Aorta (tissue), 5 donors: ENCODE measurements around the gene NEK5. TPM values are rescaled to one million over a fixed set of nuclear protein-coding genes. Genes with fewer than 3 reads are reported as not detected.
A peak's percentile ranks its signal among the peaks of the same experiment; 100 is the strongest.

ENCODE experiments used
- ATAC-seq: fragments of 200-7000 bp; cut with Tn5 transposase; one replicate; pipeline ENCODE4 v1.9.1; 2022; ENCODE audit warnings: moderate library complexity; ENCODE audit not compliant: low FRiP score
- DNase-seq, 2 donors: peaks; one replicate each; pipeline ENCODE4 v3.0.0-alpha.2; 2020
- H3K27ac ChIP-seq, 2 donors: one replicate each; pipeline ENCODE4 v1.5.1; 2013; ENCODE audit warnings: low read length in 2 of 2, mild to moderate bottlenecking in 2 of 2, moderate library complexity in 2 of 2, control low read depth in 1 of 2, inconsistent platforms in 1 of 2, low read depth in 1 of 2
- H3K27me3 ChIP-seq, 2 donors: one replicate each; pipeline ENCODE4 v1.6.1; 2013; ENCODE audit warnings: control low read depth in 1 of 2, low read length in 1 of 2, mild to moderate bottlenecking in 1 of 2, moderate library complexity in 1 of 2; ENCODE audit not compliant: insufficient read depth in 2 of 2, control insufficient read depth in 1 of 2
- H3K36me3 ChIP-seq, 2 donors: one replicate each; pipeline ENCODE4 v1.6.1; 2013; ENCODE audit warnings: control low read depth in 1 of 2, low read length in 1 of 2, mild to moderate bottlenecking in 1 of 2; ENCODE audit not compliant: insufficient read depth in 2 of 2, control insufficient read depth in 1 of 2
- H3K4me1 ChIP-seq, 2 donors: one replicate each; pipeline ENCODE4 v1.6.1; 2013; ENCODE audit warnings: low read length in 2 of 2, control low read depth in 1 of 2, mild to moderate bottlenecking in 1 of 2, moderate library complexity in 1 of 2; ENCODE audit not compliant: insufficient read depth in 2 of 2, control insufficient read depth in 1 of 2
- H3K4me3 ChIP-seq, 2 donors: one replicate each; pipeline ENCODE4 v1.5.1; 2013; ENCODE audit warnings: low read length in 2 of 2, control low read depth in 1 of 2, mild to moderate bottlenecking in 1 of 2
- H3K9me3 ChIP-seq: one replicate; pipeline ENCODE4 v1.6.1; 2013; ENCODE audit warnings: mild to moderate bottlenecking, low read length; ENCODE audit not compliant: control insufficient read depth
- WGBS, 2 donors: extraction: QIAGEN DNeasy Blood & Tissue Kit; methylation state at CpG; one replicate each; pipeline ENCODE4 v1.1.7; 2013; 5-methylcytosine and 5-hydroxymethylcytosine counted together
- intact Hi-C, 2 donors: fragments of 100-400 bp; cut with DNase I; formaldehyde crosslinking; loops; one replicate each; pipeline versions ENCODE4 v1.14.2 to v1.15.0; 2022
- polyA plus RNA-seq, 2 donors: library from polyadenylated mRNA; stranded (reverse); fragments of 200-250 nt; gene quantifications; one replicate each; pipeline ENCODE4 v1.2.3, GENCODE V29; 2013
- total RNA-seq, 2 donors: library from RNA; stranded (reverse); fragmentation: NEBNext Ultra II Directional; extraction: Animal tissue kit (Norgen Biotek cat#: 25700); gene quantifications; one replicate each; pipeline ENCODE4 v1.2.1, GENCODE V29; 2021
- donor health status: healthy with polysubstance abuse.
- donor health status: Bipolar disorder and iron deficiency.
- donor health status: DM: no; HTN: no; CAD: no.
- donor health status: DM: no; HTN: no; CAD: no.
- donor health status: DM: yes; HTN: yes; CAD: no.

Gene NEK5
- total and polyA plus RNA-seq, 4 donors, result 0.15 to 1.4 (median 0.58) TPM; not detected in 1

- no peaks in the 10 kb centered on the region for H3K27me3 ChIP-seq
- intact Hi-C loops, result loop anchor here in 1 of 2 donors (2.0 kb wide), 1 partner anchor 130 kb away; the partner anchor contains the start of gene NEK5
- peaks cover 0 to 4% of the 10 kb centered on the region in 2 donors for H3K4me1 ChIP-seq
- no peaks in the 10 kb centered on the region for H3K9me3 ChIP-seq
- no peak for DNase-seq
- no peak for ATAC-seq
- no peak overlapping the region for H3K27ac ChIP-seq
- no peaks in the 10 kb centered on the region for H3K36me3 ChIP-seq
- no peak overlapping the region for H3K4me3 ChIP-seq
- 46 to 47% methylated on average over 6 of the region's 6 CpGs for WGBS, 2 donors
These were observed 130.0 kb downstream of the NEK5 start for GRCh38 chr13:51998723-51999509.

GRCh38 chr13:51997641-51998330 lies 131.1 kb downstream of the NEK5 start:
- intact Hi-C loops, result loop anchor here in 1 of 2 donors (2.0 kb wide), 1 partner anchor 131 kb away; the partner anchor contains the start of gene NEK5
- no peak for DNase-seq
- Histone ChIP-seq H3K9me3 (no peaks in the 10 kb centered on the region), H3K27me3 (no peaks in the 10 kb centered on the region), H3K36me3 (no peaks in the 10 kb centered on the region), H3K4me1 (peaks cover 0 to 4% of the 10 kb centered on the region in 2 donors), H3K27ac (no peak overlapping the region), H3K4me3 (no peak overlapping the region)
- WGBS, 2 donors, result 87 to 93% methylated on average over 8 of the region's 8 CpGs
- ATAC-seq, result no peak

- H3K27me3 ChIP-seq, result no peaks in the 10 kb centered on the region
- H3K36me3 ChIP-seq, result no peaks in the 10 kb centered on the region
- H3K9me3 ChIP-seq, result no peaks in the 10 kb centered on the region
- no peak overlapping the region for H3K27ac ChIP-seq
- DNase-seq (no peak), ATAC-seq (no peak)
- intact Hi-C loops, result no loop called here
- 97 to 98% methylated on average over 2 of the region's 2 CpGs for WGBS, 2 donors
- no peak overlapping the region for H3K4me3 ChIP-seq
- peaks cover 0 to 4% of the 10 kb centered on the region in 2 donors for H3K4me1 ChIP-seq
These were observed 131.7 kb downstream of the NEK5 start for GRCh38 chr13:51997186-51997585.

- DNase-seq, result no peak
- intact Hi-C loops, result no loop called here
These were observed 132.2 kb downstream of the NEK5 start for GRCh38 chr13:51996641-51997040.

GRCh38 chr13:51995677-51996551 lies 133.0 kb downstream of the NEK5 start:
- 9 to 11% methylated on average over 9 of the region's 9 CpGs for WGBS, 2 donors
- H3K27me3 ChIP-seq, result no peaks in the 10 kb centered on the region
- no peaks in the 10 kb centered on the region for H3K9me3 ChIP-seq
- no peak overlapping the region for H3K27ac ChIP-seq
- DNase-seq (no peak), ATAC-seq (peak; percentile 78)
- no peaks in the 10 kb centered on the region for H3K36me3 ChIP-seq
- intact Hi-C loops, result no loop called here
- no peak overlapping the region for H3K4me3 ChIP-seq
- H3K4me1 ChIP-seq, result peaks cover 0 to 4% of the 10 kb centered on the region in 2 donors

More at GRCh38 chr13:51996641-51997040, 132.2 kb downstream of the NEK5 start:
- H3K36me3 ChIP-seq, result no peaks in the 10 kb centered on the region
- no peaks in the 10 kb centered on the region for H3K9me3 ChIP-seq
- ATAC-seq, result no peak
- no peaks in the 10 kb centered on the region for H3K27me3 ChIP-seq
- no peak overlapping the region for H3K4me3 ChIP-seq
- H3K27ac ChIP-seq, result no peak overlapping the region
- WGBS, 2 donors, result 89 to 94% methylated on average over 4 of the region's 4 CpGs
- H3K4me1 ChIP-seq, result peaks cover 0 to 4% of the 10 kb centered on the region in 2 donors

GRCh38 chr13:51993713-51994112 lies 135.2 kb downstream of the NEK5 start:
- peaks cover 0 to 4% of the 10 kb centered on the region in 2 donors for H3K4me1 ChIP-seq
- WGBS, 2 donors, result 92 to 95% methylated on average over 2 of the region's 2 CpGs
- ATAC-seq, result no peak
- intact Hi-C loops, result no loop called here
- H3K27me3 ChIP-seq, result no peaks in the 10 kb centered on the region
- no peak overlapping the region for H3K4me3 ChIP-seq
- H3K27ac ChIP-seq, result no peak overlapping the region
- no peaks in the 10 kb centered on the region for H3K9me3 ChIP-seq
- no peak for DNase-seq
- no peaks in the 10 kb centered on the region for H3K36me3 ChIP-seq

- WGBS, 2 donors, result 91 to 92% methylated on average over 3 of the region's 3 CpGs
- H3K4me3 ChIP-seq, result no peak overlapping the region
- no peaks in the 10 kb centered on the region for H3K36me3 ChIP-seq
- DNase-seq (no peak), ATAC-seq (no peak)
- intact Hi-C loops, result no loop called here
- H3K4me1 ChIP-seq, result no peaks in the 10 kb centered on the region
- no peaks in the 10 kb centered on the region for H3K27me3 ChIP-seq
- H3K9me3 ChIP-seq, result no peaks in the 10 kb centered on the region
- no peak overlapping the region for H3K27ac ChIP-seq
These were observed 139.8 kb downstream of the NEK5 start for GRCh38 chr13:51988988-51989618.
